ENCODE data around the gene LRRC4C. TPM values are rescaled to one million over a fixed set of nuclear protein-coding genes. Genes with fewer than 3 reads are reported as not detected.

The LRRC4C gene
- total RNA-seq, 2 experiments from 2014 or later, result not detected

- Mint-ChIP-seq H3K27ac (no peak overlapping the region), H3K4me1 (ENCODE audit: low read depth) (no peaks in the 10 kb centered on the region), H3K9me3 (peaks cover 14% of the 10 kb centered on the region), H3K4me3 (no peak overlapping the region), H3K27me3 (no peaks in the 10 kb centered on the region), H3K36me3 (ENCODE audit: low read depth) (no peaks in the 10 kb centered on the region)
- no peak for TF ChIP-seq CTCF (IDR thresholded peaks at IDR 0.05)
- ATAC-seq (ENCODE audit: poor library complexity) (no peak), DNase-seq (no peak)
- H3K36me3 ChIP-seq (ENCODE audit: insufficient read depth, low read length), result no peaks in the 10 kb centered on the region
- H3K27me3 ChIP-seq (ENCODE audit: control insufficient read depth in 1 of 2, insufficient read depth in 2 of 2, low read length in 2 of 2), result no peaks in the 10 kb centered on the region
- H3K4me3 ChIP-seq (ENCODE audit: low read length), result no peak overlapping the region
- no peak overlapping the region for H3K27ac ChIP-seq (ENCODE audit: low read depth in 1 of 2, low read length in 2 of 2)
- no peaks in the 10 kb centered on the region for H3K4me1 ChIP-seq (ENCODE audit: insufficient read depth, low read length)
- H3K9me3 ChIP-seq (ENCODE audit: control insufficient read depth in 1 of 2, insufficient read depth in 1 of 2, low read length in 2 of 2), result peaks cover 5 to 12% of the 10 kb centered on the region in 2 experiments
- POLR2A ChIA-PET, result no interaction called here
- CTCF ChIA-PET, result no interaction called here
- intact Hi-C loops (cut with DNase I, micrococcal nuclease), result no loop called here
Observed at GRCh38 chr11:41190437-41191082, 268.9 kb downstream of the LRRC4C start.

GRCh38 chr11:41189701-41190436 lies 269.6 kb downstream of the LRRC4C start:
- no peaks in the 10 kb centered on the region for H3K4me1 ChIP-seq (ENCODE audit: insufficient read depth, low read length)
- ATAC-seq (ENCODE audit: poor library complexity) (no peak), DNase-seq (no peak)
- no peak for TF ChIP-seq CTCF (IDR thresholded peaks at IDR 0.05)
- no peaks in the 10 kb centered on the region for H3K27me3 ChIP-seq (ENCODE audit: control insufficient read depth in 1 of 2, insufficient read depth in 2 of 2, low read length in 2 of 2)
- POLR2A ChIA-PET, result no interaction called here
- Mint-ChIP-seq H3K4me3 (no peak overlapping the region), H3K27me3 (no peaks in the 10 kb centered on the region), H3K4me1 (ENCODE audit: low read depth) (no peaks in the 10 kb centered on the region), H3K9me3 (peaks cover 15% of the 10 kb centered on the region), H3K27ac (no peak overlapping the region), H3K36me3 (ENCODE audit: low read depth) (no peaks in the 10 kb centered on the region)
- intact Hi-C loops (cut with DNase I, micrococcal nuclease), result no loop called here
- H3K36me3 ChIP-seq (ENCODE audit: insufficient read depth, low read length), result no peaks in the 10 kb centered on the region
- H3K27ac ChIP-seq (ENCODE audit: low read depth in 1 of 2, low read length in 2 of 2), result no peak overlapping the region
- CTCF ChIA-PET, result no interaction called here
- H3K4me3 ChIP-seq (ENCODE audit: low read length), result no peak overlapping the region
- peaks cover 5 to 12% of the 10 kb centered on the region in 2 experiments for H3K9me3 ChIP-seq (ENCODE audit: control insufficient read depth in 1 of 2, insufficient read depth in 1 of 2, low read length in 2 of 2)

GRCh38 chr11:41177791-41178190 lies 281.7 kb downstream of the LRRC4C start:
- ChIA-PET POLR2A (no interaction called here), CTCF (no interaction called here)
- Mint-ChIP-seq H3K4me3 (no peak overlapping the region), H3K27ac (no peak overlapping the region), H3K27me3 (no peaks in the 10 kb centered on the region), H3K9me3 (peaks cover 11% of the 10 kb centered on the region), H3K36me3 (ENCODE audit: low read depth) (no peaks in the 10 kb centered on the region), H3K4me1 (ENCODE audit: low read depth) (no peaks in the 10 kb centered on the region)
- peaks cover 9 to 10% of the 10 kb centered on the region in 2 experiments for H3K9me3 ChIP-seq (ENCODE audit: control insufficient read depth in 1 of 2, insufficient read depth in 1 of 2, low read length in 2 of 2)
- H3K27me3 ChIP-seq (ENCODE audit: control insufficient read depth in 1 of 2, insufficient read depth in 2 of 2, low read length in 2 of 2), result no peaks in the 10 kb centered on the region
- DNase-seq, result no peak
- TF ChIP-seq CTCF (IDR thresholded peaks at IDR 0.05), result no peak
- H3K4me1 ChIP-seq (ENCODE audit: insufficient read depth, low read length), result no peaks in the 10 kb centered on the region
- H3K4me3 ChIP-seq (ENCODE audit: low read length), result no peak overlapping the region
- H3K36me3 ChIP-seq (ENCODE audit: insufficient read depth, low read length), result no peaks in the 10 kb centered on the region
- no peak for ATAC-seq (ENCODE audit: poor library complexity)
- no peak overlapping the region for H3K27ac ChIP-seq (ENCODE audit: low read depth in 1 of 2, low read length in 2 of 2)
- intact Hi-C loops (cut with DNase I, micrococcal nuclease), result no loop called here

All from CD4-positive, alpha-beta T cell (primary cell).